Measurements from ENCODE around the gene CDRT15. TPM values are rescaled to one million over a fixed set of nuclear protein-coding genes. Genes with fewer than 3 reads are reported as not detected.

The CDRT15 gene
- total RNA-seq, 4 donors from 2014 or later, result not detected

GRCh38 chr17:14270508-14270907 is 33.8 kb upstream of the CDRT15 start:
- Histone ChIP-seq H3K27ac (no peak overlapping the region), H3K4me3 (no peak overlapping the region), H3K9me3 (no peaks in the 10 kb centered on the region), H3K27me3 (no peaks in the 10 kb centered on the region), H3K4me1 (no peaks in the 10 kb centered on the region), H3K36me3 (no peaks in the 10 kb centered on the region)
- in situ Hi-C loops (cut with MboI; ENCODE audit: low pct_ligation_motif_present in 1 of 4, low pct_unique_long_range_greater_than_20kb in 1 of 4, low sequenced_read_pairs in 3 of 4) (no loop called here), intact Hi-C loops (cut with DNase I; ENCODE audit: low total_unique reads) (no loop called here)
- TF ChIP-seq POLR2AphosphoS5 (IDR thresholded peaks at IDR 0.05), result no peak
- TF ChIP-seq CTCF (IDR thresholded peaks at IDR 0.05), result no peak
- TF ChIP-seq EP300 (IDR thresholded peaks at IDR 0.05; ENCODE audit: low read depth), result no peak
- no peak for TF ChIP-seq POLR2A (IDR thresholded peaks at IDR 0.05)
- WGBS, 2 donors (ENCODE audit: low coverage in 1 of 2), result 63 to 85% methylated on average over 1 to 2 of the region's 2 CpGs
- no peak for DNase-seq

- Histone ChIP-seq H3K27ac (no peak overlapping the region), H3K4me3 (no peak overlapping the region), H3K27me3 (no peaks in the 10 kb centered on the region), H3K4me1 (no peaks in the 10 kb centered on the region), H3K9me3 (no peaks in the 10 kb centered on the region), H3K36me3 (no peaks in the 10 kb centered on the region)
- intact Hi-C loops (cut with DNase I; ENCODE audit: low total_unique reads) (no loop called here), in situ Hi-C loops (cut with MboI; ENCODE audit: low pct_ligation_motif_present in 1 of 4, low pct_unique_long_range_greater_than_20kb in 1 of 4, low sequenced_read_pairs in 3 of 4) (no loop called here)
- TF ChIP-seq POLR2A (IDR thresholded peaks at IDR 0.05), result no peak
- WGBS, 2 donors (ENCODE audit: low coverage in 1 of 2), result 64 to 74% methylated on average over 5 of the region's 5 CpGs
- DNase-seq, result no peak
Observed at GRCh38 chr17:14269473-14269872, 32.8 kb upstream of the CDRT15 start.

GRCh38 chr17:14268264-14268663 is 31.6 kb upstream of the CDRT15 start:
- TF ChIP-seq POLR2A (IDR thresholded peaks at IDR 0.05) (no peak), EP300 (IDR thresholded peaks at IDR 0.05; ENCODE audit: low read depth) (no peak), CTCF (IDR thresholded peaks at IDR 0.05) (no peak), POLR2AphosphoS5 (IDR thresholded peaks at IDR 0.05) (no peak)
- no peak for DNase-seq
- Histone ChIP-seq H3K4me3 (no peak overlapping the region), H3K27ac (no peak overlapping the region), H3K36me3 (no peaks in the 10 kb centered on the region), H3K27me3 (no peaks in the 10 kb centered on the region), H3K4me1 (no peaks in the 10 kb centered on the region), H3K9me3 (no peaks in the 10 kb centered on the region)
- intact Hi-C loops (cut with DNase I; ENCODE audit: low total_unique reads), result no loop called here
- in situ Hi-C loops (cut with MboI; ENCODE audit: low pct_ligation_motif_present in 1 of 4, low pct_unique_long_range_greater_than_20kb in 1 of 4, low sequenced_read_pairs in 3 of 4), result no loop called here
- 89% methylated on average over 2 of the region's 2 CpGs; no CpG with 5 or more reads in 1 of the 2 donors for WGBS, 2 donors (ENCODE audit: low coverage in 1 of 2)

- H3K27ac ChIP-seq, result no peak overlapping the region
- intact Hi-C loops (cut with DNase I; ENCODE audit: low total_unique reads) (no loop called here), in situ Hi-C loops (cut with MboI; ENCODE audit: low pct_ligation_motif_present in 1 of 4, low pct_unique_long_range_greater_than_20kb in 1 of 4, low sequenced_read_pairs in 3 of 4) (no loop called here)
- no peak for TF ChIP-seq CTCF (IDR thresholded peaks at IDR 0.05)
- TF ChIP-seq EP300 (IDR thresholded peaks at IDR 0.05; ENCODE audit: low read depth), result no peak
- no peak for TF ChIP-seq POLR2AphosphoS5 (IDR thresholded peaks at IDR 0.05)
- no peak for TF ChIP-seq POLR2A (IDR thresholded peaks at IDR 0.05)
- no peaks in the 10 kb centered on the region for H3K27me3 ChIP-seq
- no peaks in the 10 kb centered on the region for H3K4me1 ChIP-seq
- H3K4me3 ChIP-seq, result no peak overlapping the region
- H3K36me3 ChIP-seq, result no peaks in the 10 kb centered on the region
- WGBS, 2 donors (ENCODE audit: low coverage in 1 of 2), result 90 to 93% methylated on average over 5 of the region's 5 CpGs
- no peak for DNase-seq
- no peaks in the 10 kb centered on the region for H3K9me3 ChIP-seq
Observed at GRCh38 chr17:14261406-14261805, 24.7 kb upstream of the CDRT15 start.

GRCh38 chr17:14245629-14246028 is 9.0 kb upstream of the CDRT15 start:
- intact Hi-C loops (cut with DNase I; ENCODE audit: low total_unique reads), result no loop called here
- no peaks in the 10 kb centered on the region for H3K9me3 ChIP-seq
- 93 to 95% methylated on average over 3 of the region's 3 CpGs for WGBS, 2 donors (ENCODE audit: low coverage in 1 of 2)
- H3K27me3 ChIP-seq, result no peaks in the 10 kb centered on the region
- no peak overlapping the region for H3K27ac ChIP-seq
- H3K36me3 ChIP-seq, result no peaks in the 10 kb centered on the region
- DNase-seq, result no peak
- H3K4me3 ChIP-seq, result no peak overlapping the region
- TF ChIP-seq POLR2A (IDR thresholded peaks at IDR 0.05), result no peak
- no peak for TF ChIP-seq POLR2AphosphoS5 (IDR thresholded peaks at IDR 0.05)
- no peak for TF ChIP-seq EP300 (IDR thresholded peaks at IDR 0.05; ENCODE audit: low read depth)
- no peak for TF ChIP-seq CTCF (IDR thresholded peaks at IDR 0.05)
- in situ Hi-C loops (cut with MboI; ENCODE audit: low pct_ligation_motif_present in 1 of 4, low pct_unique_long_range_greater_than_20kb in 1 of 4, low sequenced_read_pairs in 3 of 4), result no loop called here
- H3K4me1 ChIP-seq, result no peaks in the 10 kb centered on the region
